Fibroblast of skin of abdomen (primary cell): ENCODE data around the gene CPHXL2. TPM values are rescaled to one million over a fixed set of nuclear protein-coding genes. Genes with fewer than 3 reads are reported as not detected.

Source experiments
- DNase-seq: peaks from one replicate; pipeline ENCODE4 v3.0.0-alpha.2; 2013
- polyA plus RNA-seq, 2 experiments: library from polyadenylated mRNA; unstranded; fragments of 120-200 nt; gene quantifications; one replicate each; pipeline ENCODE4 v1.2.1, GENCODE V29; 2013; ENCODE audit not compliant: insufficient read length in 2 of 2

CPHXL2 gene
- polyA plus RNA-seq (2013, experiment 1 of 2; ENCODE audit: insufficient read length), result not detected
- not detected for polyA plus RNA-seq (2013, experiment 2 of 2; ENCODE audit: insufficient read length)

GRCh38 chr16:75676909-75677308 lies at the start of gene CPHXL2:
Gene CPHXL2, minus strand, starts transcription at chr16:75677009. Its CDS starts 10 bp downstream, at chr16:75676999.
- DNase-seq, result no peak

GRCh38 chr16:75726390-75726789 lies 49.6 kb upstream of the CPHXL2 start, which contains the start of gene CPHXL:
Gene CPHXL, minus strand, starts transcription at chr16:75726490. Its CDS starts 48 bp downstream, at chr16:75726442.
- DNase-seq, result no peak

GRCh38 chr16:75718452-75718851 lies 41.6 kb upstream of the CPHXL2 start:
- no peak for DNase-seq

- no peak for DNase-seq
Observed at GRCh38 chr16:75714661-75715060, 37.9 kb upstream of the CPHXL2 start.

GRCh38 chr16:75710344-75710743 lies 33.5 kb upstream of the CPHXL2 start:
- no peak for DNase-seq

GRCh38 chr16:75703306-75703705 lies 26.5 kb upstream of the CPHXL2 start:
- DNase-seq, result no peak

- no peak for DNase-seq
Observed at GRCh38 chr16:75702242-75702641, 25.4 kb upstream of the CPHXL2 start.

- no peak for DNase-seq
Observed at GRCh38 chr16:75701361-75701760, 24.6 kb upstream of the CPHXL2 start, which contains the start of gene DUXB. Gene DUXB, minus strand, starts transcription at chr16:75701461. Its CDS starts 43 bp downstream, at chr16:75701418.

GRCh38 chr16:75697571-75697970 lies 20.8 kb upstream of the CPHXL2 start:
- no peak for DNase-seq

- no peak for DNase-seq
Observed at GRCh38 chr16:75695708-75696107, 18.9 kb upstream of the CPHXL2 start.

GRCh38 chr16:75687361-75687760 lies 10.6 kb upstream of the CPHXL2 start:
- no peak for DNase-seq

- DNase-seq, result no peak
Observed at GRCh38 chr16:75682308-75682707, 5.5 kb upstream of the CPHXL2 start.

GRCh38 chr16:75679366-75679765 lies 2.6 kb upstream of the CPHXL2 start:
- no peak for DNase-seq

- DNase-seq, result no peak
Observed at GRCh38 chr16:75667503-75667902, 9.3 kb downstream of the CPHXL2 start.

GRCh38 chr16:75660726-75661302 lies 16.0 kb downstream of the CPHXL2 start:
- DNase-seq, result no peak

GRCh38 chr16:75660321-75660720 lies 16.5 kb downstream of the CPHXL2 start:
- no peak for DNase-seq

GRCh38 chr16:75658175-75658574 lies 18.6 kb downstream of the CPHXL2 start:
- no peak for DNase-seq

GRCh38 chr16:75653922-75654321 lies 22.9 kb downstream of the CPHXL2 start:
- peak; percentile 68 for DNase-seq

GRCh38 chr16:75648265-75649076 lies 28.3 kb downstream of the CPHXL2 start:
- peak; percentile 65 for DNase-seq

GRCh38 chr16:75647492-75648264 lies 29.1 kb downstream of the CPHXL2 start, which contains the start of the genes KARS1 and TERF2IP:
Gene KARS1, minus strand, starts transcription at chr16:75647665. Its CDS starts 26 bp downstream, at chr16:75647639.
Gene TERF2IP, plus strand, starts transcription at chr16:75647773. Its CDS starts 110 bp downstream, at chr16:75647883.
- DNase-seq, result peak; percentile 91

- DNase-seq, result no peak
Observed at GRCh38 chr16:75647112-75647491, 29.7 kb downstream of the CPHXL2 start.

GRCh38 chr16:75644240-75645012 lies 32.4 kb downstream of the CPHXL2 start:
- no peak for DNase-seq
